OCI-LY7 (cell line): ENCODE results near the gene ANKRD13B. TPM values are rescaled to one million over a fixed set of nuclear protein-coding genes. Genes with fewer than 3 reads are reported as not detected.

ENCODE experiments used
- BruUV-seq: library from RNA; stranded (reverse); fragments of 400-500 nt; replicated peaks from 2 replicates; lab custom pipeline; 2021; lab: Mats Ljungman, UMichigan
- CTCF ChIA-PET: fragments of 300-600 bp; sonication (Branson Sonifier 250); formaldehyde crosslinking; loops from one replicate; lab custom pipeline; 2022; ENCODE audit warnings: antibody characterized with exemption; ENCODE audit not compliant: unreplicated experiment; lab: Charles Lee
- POLR2A ChIA-PET: fragments of 300-600 bp; sonication (Branson Sonifier 250); formaldehyde crosslinking; loops from one replicate; lab custom pipeline; 2022; ENCODE audit warnings: antibody characterized with exemption; lab: Charles Lee
- DNase-seq: peaks from one replicate; pipeline ENCODE4 v3.0.0-alpha.2; 2015; ENCODE audit warnings: low spot score
- H2AFZ ChIP-seq: fragments of 200-600 bp; sonication (generic), shearing (Covaris generic); 2 replicates; pipeline ENCODE4 v1.6.1; 2014; ENCODE audit warnings: mild to moderate bottlenecking, antibody characterized with exemption, low read length, moderate library complexity
- H3K27ac ChIP-seq: fragments of 200-600 bp; sonication (generic); 2 replicates; pipeline ENCODE4 v1.5.1; 2014; ENCODE audit warnings: mixed run types, low read depth, mild to moderate bottlenecking, moderate library complexity, low read length, inconsistent platforms; ENCODE audit not compliant: poor library complexity, severe bottlenecking
- H3K36me3 ChIP-seq: fragments of 200-600 bp; sonication (generic); 2 replicates; pipeline ENCODE4 v1.6.1; 2014; ENCODE audit warnings: mild to moderate bottlenecking, antibody characterized with exemption, low read length, moderate library complexity, mixed read lengths; ENCODE audit not compliant: insufficient read depth
- H3K4me1 ChIP-seq: fragments of 200-600 bp; sonication (generic); 2 replicates; pipeline ENCODE4 v1.5.1; 2014; ENCODE audit warnings: mild to moderate bottlenecking, low read length; ENCODE audit not compliant: insufficient read depth, poor library complexity, severe bottlenecking
- H3K4me2 ChIP-seq: fragments of 200-600 bp; sonication (generic); 2 replicates; pipeline ENCODE4 v1.6.1; 2014; ENCODE audit warnings: mild to moderate bottlenecking, low read length
- H3K4me3 ChIP-seq: fragments of 200-600 bp; sonication (generic); 2 replicates; pipeline ENCODE4 v1.5.1; 2014; ENCODE audit warnings: mild to moderate bottlenecking, low read depth, low read length; ENCODE audit not compliant: poor library complexity, severe bottlenecking
- H3K79me2 ChIP-seq: fragments of 200-600 bp; sonication (generic); 2 replicates; pipeline ENCODE4 v1.6.1; 2016; ENCODE audit warnings: low read depth, mild to moderate bottlenecking, low read length, moderate library complexity, mixed read lengths; ENCODE audit not compliant: insufficient read depth
- H3K9me2 ChIP-seq: fragments of 200-600 bp; sonication (generic); 2 replicates; pipeline ENCODE4 v1.6.1; 2016; ENCODE audit warnings: mild to moderate bottlenecking, low read length, mixed read lengths; ENCODE audit not compliant: insufficient read depth
- H3K9me3 ChIP-seq: fragments of 200-600 bp; sonication (generic); 2 replicates; pipeline ENCODE4 v1.6.1; 2014; ENCODE audit warnings: mild to moderate bottlenecking, mixed run types, low read length, mixed read lengths
- H4K20me1 ChIP-seq: fragments of 200-600 bp; sonication (generic); 2 replicates; pipeline ENCODE4 v1.6.1; 2014; ENCODE audit warnings: mild to moderate bottlenecking, antibody characterized with exemption, low read length, moderate library complexity, mixed read lengths; ENCODE audit not compliant: insufficient read depth
- EZH2phosphoT487 ChIP-seq: fragments of 200-600 bp; sonication (generic); IDR thresholded peaks from 2 replicates; pipeline ENCODE4 v1.6.1; 2018; ENCODE audit warnings: low read depth, borderline replicate concordance, mild to moderate bottlenecking, mixed run types, antibody characterized with exemption, low read length, moderate library complexity, mixed read lengths
- intact Hi-C: fragments of 100-400 bp; cut with micrococcal nuclease; formaldehyde crosslinking; loops from one replicate; pipeline ENCODE4 v1.10.0; 2022; ENCODE audit not compliant: unreplicated experiment
- total RNA-seq, 2 experiments: library from RNA; depleted of rRNA in 1 of 2; stranded (reverse); fragments of >200 nt in 1 of 2; shearing (Covaris generic) in 1 of 2; gene quantifications; 2 replicates each; pipeline ENCODE4 v1.2.3, GENCODE V29; 2014 to 2022
- TF ChIP-seq, protein P1 (sequence below): fragments of 200-600 bp; sonication (generic); conservative IDR thresholded peaks from 2 replicates; pipeline ENCODE4 v1.5.1; 2014; ENCODE audit warnings: mild to moderate bottlenecking, antibody characterized with exemption, low read length, moderate library complexity, mixed read lengths

Gene ANKRD13B
- total RNA-seq, 2 experiments from 2014 or later: 22.8 to 30.5 TPM

DNA sequence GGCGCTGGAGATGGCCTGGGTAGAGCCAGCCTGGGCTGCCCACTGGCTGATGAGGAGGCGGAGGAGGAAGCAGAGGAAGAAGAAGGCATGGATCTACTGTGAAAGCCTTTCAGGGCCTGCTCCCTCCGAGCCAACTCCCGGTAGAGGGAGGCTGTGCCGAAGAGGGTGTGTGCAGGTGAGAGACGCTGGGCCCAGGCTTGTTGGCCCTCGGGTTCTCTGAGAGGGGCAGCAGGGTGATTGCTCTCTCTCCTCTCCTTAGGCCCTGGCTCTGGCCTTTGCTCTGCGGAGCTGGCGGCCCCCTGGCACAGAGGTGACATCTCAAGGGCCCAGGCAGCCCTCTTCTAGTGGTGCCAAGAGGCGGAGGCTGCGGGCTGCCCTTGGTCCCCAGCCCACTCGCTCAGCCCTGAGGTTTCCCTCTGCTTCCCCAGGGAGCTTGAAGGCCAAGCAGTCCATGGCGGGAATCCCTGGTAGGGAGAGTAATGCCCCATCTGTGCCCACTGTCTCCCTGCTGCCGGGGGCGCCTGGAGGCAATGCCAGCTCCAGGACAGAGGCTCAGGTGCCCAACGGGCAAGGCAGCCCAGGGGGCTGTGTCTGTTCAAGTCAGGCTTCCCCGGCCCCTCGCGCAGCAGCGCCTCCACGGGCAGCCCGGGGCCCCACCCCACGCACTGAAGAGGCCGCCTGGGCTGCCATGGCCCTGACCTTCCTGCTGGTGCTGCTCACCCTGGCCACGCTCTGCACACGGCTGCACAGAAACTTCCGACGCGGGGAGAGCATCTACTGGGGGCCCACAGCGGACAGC is 20.9 kb upstream of the ANKRD13B start:
- no peak for TF ChIP-seq EZH2phosphoT487
- TF ChIP-seq, protein P1, sequence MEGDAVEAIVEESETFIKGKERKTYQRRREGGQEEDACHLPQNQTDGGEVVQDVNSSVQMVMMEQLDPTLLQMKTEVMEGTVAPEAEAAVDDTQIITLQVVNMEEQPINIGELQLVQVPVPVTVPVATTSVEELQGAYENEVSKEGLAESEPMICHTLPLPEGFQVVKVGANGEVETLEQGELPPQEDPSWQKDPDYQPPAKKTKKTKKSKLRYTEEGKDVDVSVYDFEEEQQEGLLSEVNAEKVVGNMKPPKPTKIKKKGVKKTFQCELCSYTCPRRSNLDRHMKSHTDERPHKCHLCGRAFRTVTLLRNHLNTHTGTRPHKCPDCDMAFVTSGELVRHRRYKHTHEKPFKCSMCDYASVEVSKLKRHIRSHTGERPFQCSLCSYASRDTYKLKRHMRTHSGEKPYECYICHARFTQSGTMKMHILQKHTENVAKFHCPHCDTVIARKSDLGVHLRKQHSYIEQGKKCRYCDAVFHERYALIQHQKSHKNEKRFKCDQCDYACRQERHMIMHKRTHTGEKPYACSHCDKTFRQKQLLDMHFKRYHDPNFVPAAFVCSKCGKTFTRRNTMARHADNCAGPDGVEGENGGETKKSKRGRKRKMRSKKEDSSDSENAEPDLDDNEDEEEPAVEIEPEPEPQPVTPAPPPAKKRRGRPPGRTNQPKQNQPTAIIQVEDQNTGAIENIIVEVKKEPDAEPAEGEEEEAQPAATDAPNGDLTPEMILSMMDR: no peak
- DNase-seq: no peak
- Histone ChIP-seq H3K27ac (no peak overlapping the region), H3K4me1 (peaks cover 13% of the 10 kb centered on the region), H4K20me1 (no peaks in the 10 kb centered on the region), H3K4me2 (peak overlapping the region; percentile 41; the same call in 1 of the 2 replicates), H3K9me2 (no peaks in the 10 kb centered on the region), H3K79me2 (no peaks in the 10 kb centered on the region), H3K9me3 (no peaks in the 10 kb centered on the region), H3K36me3 (peaks cover 41% of the 10 kb centered on the region), H2AFZ (no peak overlapping the region), H3K4me3 (no peak overlapping the region)
- intact Hi-C loops: no loop called here
- ChIA-PET CTCF (interaction anchor here (0.5 kb wide), 1 partner anchor 12 kb away, joined by 3 read pairs; no protein-coding TSS in a partner anchor), POLR2A (interaction anchor here (0.6 to 1.1 kb wide), 2 partner anchors 19 to 89 kb away, joined by 3 to 5 read pairs; no protein-coding TSS in a partner anchor)
- no TSS peak for BruUV-seq

DNA sequence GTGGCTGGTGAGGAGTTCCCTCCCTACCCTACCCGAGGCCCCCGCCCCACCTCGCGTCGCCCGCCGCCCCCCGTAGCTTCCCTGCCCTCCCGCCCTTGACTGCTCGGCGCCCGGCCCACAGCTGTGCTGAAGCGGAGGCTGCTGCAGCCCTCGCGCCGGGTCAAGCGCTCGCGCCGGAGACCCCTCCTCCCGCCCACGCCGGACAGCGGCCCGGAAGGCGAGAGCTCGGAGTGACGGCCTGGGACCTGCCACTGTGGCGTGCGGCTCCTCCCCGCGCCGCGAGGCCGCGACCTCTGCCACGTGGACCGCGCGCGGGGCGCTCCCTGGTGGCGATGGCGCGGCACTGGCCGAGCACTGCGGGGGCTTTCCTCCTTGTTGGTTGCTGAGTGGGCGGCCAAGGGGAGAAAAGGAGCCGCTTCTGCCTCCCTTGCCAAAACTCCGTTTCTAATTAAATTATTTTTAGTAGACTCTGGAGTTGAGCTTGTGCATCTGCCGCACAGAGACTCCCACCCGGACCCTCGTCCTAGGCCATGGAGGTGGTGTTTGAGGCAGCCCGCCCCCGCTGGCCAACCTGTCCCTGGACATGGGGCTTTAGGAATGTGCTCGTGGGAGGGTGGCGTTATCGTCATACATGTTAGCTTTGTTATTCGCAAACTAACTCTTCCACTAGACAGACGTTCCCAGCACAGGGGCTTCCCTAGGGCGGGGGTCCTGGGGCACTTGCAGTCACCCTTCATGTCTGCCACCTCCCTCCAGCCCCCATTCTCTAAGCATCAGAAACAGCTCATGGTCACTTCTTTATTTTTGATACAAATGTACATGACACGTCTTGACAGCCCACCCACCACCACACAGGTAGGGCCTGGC is 20.0 kb upstream of the ANKRD13B start:
- TF ChIP-seq, protein P1: peak; percentile 69
- no peak for TF ChIP-seq EZH2phosphoT487
- ChIA-PET CTCF (interaction anchor here (0.7 kb wide), 1 partner anchor 46 kb away, joined by 3 read pairs; no protein-coding TSS in a partner anchor), POLR2A (interaction anchor here (0.6 kb wide), 1 partner anchor 89 kb away, joined by 5 read pairs; no protein-coding TSS in a partner anchor)
- DNase-seq: peak; percentile 60
- H3K4me1 ChIP-seq: peaks cover 13% of the 10 kb centered on the region
- H3K9me2 ChIP-seq: no peaks in the 10 kb centered on the region
- H3K27ac ChIP-seq: no peak overlapping the region
- H3K4me2 ChIP-seq: peak overlapping the region; percentile 41; the same call in 1 of the 2 replicates
- H2AFZ ChIP-seq: no peak overlapping the region
- intact Hi-C loops: no loop called here
- no peaks in the 10 kb centered on the region for H4K20me1 ChIP-seq
- H3K9me3 ChIP-seq: no peaks in the 10 kb centered on the region
- H3K4me3 ChIP-seq: no peak overlapping the region
- BruUV-seq: no TSS peak
- H3K79me2 ChIP-seq: no peaks in the 10 kb centered on the region
- H3K36me3 ChIP-seq: peaks cover 47% of the 10 kb centered on the region
